GM21576 (cell line): Measurements from ENCODE around the gene RDH5.

Experiments
- ATAC-seq: cut with Tn5 transposase; IDR thresholded peaks from one replicate; pipeline ENCODE4 v1.9.1; 2021; ENCODE audit warnings: mild to moderate bottlenecking, moderate library complexity; ENCODE audit not compliant: unreplicated experiment

RDH5 gene

DNA sequence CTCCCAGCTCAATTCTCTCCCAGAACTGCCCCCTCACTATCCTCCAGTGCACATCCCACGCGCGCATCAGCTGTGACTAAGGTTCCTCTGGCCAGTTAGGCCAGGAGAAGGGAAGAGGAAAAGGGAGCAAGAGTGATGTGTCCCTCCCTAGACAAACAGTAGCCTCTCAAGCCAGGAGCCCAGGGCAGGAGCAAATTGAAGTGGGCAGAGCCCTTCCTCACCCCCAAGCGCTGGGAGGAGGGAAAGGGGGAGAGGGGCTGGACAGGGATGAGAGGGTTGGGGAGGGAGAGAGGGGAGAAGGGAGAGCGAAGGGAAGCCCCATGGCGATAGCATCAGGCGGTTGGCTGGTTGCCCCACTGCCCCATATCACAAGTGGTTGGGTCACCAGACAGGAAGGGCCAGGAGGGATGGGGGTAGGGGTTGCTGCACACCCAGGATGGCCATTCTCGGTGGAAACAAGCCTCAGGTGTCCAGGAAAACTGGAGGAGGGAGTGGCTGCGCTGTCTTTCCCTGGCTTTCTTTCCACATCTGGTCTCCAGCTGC lies 7.5 kb downstream of the RDH5 start:
- ATAC-seq: no peak

DNA sequence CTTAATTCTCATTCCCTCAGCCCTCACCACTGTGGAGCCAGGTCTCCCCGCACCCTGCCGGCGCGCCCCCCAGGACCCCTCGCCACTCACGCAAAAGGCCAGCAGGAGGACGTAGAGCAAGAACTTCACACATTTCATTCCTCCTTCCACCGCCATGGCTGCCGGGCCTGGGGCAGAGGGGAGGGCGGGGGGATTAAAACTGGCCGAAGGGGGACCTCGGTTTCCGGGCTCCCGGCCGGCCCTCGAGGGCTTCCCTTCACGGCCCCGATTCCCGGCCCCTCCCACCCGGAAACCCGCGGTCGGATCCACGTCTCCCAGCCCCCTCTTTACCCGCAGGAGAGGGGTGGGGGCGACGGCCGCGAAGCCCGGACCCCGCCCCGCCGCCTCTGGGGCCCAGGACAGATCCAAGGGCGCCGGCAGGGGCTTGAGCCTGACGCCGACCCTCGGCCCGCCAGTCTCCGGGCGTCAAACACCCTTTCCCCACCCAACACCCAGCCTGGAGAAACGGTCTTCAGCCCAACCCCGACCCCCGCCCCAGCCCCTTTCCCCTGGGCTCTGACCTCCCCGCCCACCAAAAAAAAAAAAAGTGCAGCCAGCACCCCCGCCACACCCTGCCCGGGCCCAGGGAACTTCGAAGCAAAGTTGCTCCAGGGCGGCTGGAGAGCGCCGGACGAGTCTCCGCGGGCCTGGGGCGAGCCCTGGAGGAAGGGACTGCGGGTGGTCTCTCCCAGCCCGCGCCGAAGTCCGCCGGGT lies 8.2 kb downstream of the RDH5 start:
- ATAC-seq: peak; percentile 7

DNA sequence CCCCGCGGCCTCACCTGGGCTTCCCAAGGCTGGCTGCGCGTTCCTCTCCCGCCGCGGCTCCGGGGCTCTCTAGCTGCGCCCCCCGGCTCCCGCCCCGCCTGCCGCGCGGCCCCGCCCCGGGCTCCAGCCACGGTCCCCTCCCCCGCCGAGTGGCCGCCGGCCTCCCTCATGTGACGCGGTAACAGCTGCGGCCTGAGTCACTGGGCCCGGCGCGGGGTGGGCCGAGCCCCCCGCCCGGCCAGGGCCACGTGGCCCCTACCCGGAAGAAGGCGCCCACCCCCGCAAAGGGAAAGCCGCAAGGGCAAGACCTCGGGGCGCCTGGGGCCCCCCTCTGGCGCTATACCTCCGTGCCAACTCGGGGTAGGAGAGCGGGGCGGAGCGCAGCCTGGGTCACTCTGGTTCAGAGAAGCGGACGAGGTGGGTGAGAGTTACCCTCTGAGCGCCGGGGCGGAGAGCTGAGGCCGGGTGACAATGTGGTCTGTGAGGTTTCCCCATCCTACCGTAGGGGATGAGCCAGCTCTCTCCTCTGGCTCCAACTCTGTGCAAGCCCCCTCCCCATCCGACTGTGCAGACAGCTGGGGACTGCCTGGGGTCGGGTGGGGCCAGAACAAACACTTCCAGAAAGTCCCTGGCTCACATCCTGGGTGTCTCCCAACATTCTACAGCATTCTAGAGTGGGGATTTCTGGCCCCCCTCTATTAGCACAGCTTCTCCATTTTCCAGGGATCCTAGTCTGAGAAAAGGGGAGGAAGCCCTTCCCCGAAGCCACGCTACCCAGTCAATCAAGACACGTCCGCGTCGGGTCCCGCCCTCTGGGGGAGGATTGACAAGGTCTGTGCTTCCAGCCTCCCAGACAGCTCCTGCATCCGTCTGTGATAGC lies 9.0 kb downstream of the RDH5 start, which contains the start of gene CD63:
Gene CD63, minus strand, starts transcription at position 71 of the 880 bp plus-strand sequence. CDS start 668 bp downstream, outside the sequence.
- peak; percentile 68 for ATAC-seq

DNA sequence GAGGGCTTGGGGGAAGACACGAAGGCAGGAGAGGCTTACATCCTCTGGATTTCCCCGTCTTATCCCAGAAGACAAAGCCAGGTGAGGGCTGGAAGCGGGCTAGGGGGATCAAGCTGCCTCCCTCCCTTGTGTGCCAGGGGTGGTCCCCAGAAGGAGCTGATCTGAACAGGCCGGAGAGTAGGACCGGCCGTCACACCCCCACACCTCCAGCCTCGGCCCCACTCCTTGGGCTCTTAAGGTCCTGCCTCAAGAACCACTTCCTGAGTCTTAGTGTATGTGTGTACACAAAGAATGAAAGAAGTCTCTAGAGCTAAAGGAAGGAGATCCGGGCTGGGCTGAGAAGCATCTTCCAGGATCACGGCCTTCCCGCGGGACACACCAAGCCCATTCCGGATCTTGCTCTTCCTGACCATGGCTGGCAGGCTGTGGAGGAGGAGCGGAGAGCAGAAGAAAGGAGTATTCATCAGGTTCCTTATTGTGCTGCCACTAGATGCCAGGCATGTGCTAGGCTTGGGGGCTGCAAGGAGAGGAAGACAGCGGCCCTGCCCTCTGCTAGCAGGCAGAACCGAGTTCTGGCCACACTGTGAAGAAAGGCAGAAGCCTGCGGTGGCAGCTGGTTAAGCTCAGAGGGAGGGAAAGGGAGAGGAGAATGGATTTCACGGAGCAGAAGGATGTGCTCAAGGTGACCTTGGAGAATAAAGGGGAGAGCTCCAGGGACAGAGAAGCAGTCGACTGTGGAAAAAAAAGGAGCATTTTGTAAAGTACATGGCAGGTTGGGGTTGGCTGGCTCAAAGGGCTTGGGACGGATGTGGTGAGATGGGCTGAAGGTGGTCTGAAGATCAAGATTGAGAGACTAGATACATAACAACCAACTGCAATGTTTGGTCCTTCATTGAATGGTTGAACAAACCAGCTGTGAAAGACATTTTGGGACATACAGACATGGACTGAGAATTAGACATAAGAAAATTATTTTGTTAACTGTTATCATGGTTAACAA lies 9.9 kb downstream of the RDH5 start:
- ATAC-seq: peak; percentile 31

DNA sequence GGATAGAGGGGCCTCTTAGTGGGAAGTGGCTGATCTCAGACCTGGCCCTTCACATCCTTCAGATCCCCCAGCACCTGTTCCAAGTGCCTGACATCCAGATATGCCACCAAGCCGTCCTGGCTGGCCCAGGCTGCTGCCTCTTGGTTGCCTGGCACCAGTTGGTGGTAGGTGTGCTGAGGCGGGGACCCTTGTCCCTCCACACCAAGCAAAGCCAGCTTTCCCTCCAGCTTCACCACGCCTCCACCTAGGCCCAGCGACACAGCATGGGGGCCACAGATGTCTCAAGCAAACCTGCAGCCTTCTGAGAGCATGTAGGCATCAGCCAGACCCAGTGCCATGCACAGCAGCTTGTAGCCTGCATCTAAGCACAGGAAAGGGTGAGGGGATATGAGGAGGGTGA lies 12.1 kb downstream of the RDH5 start:
- no peak for ATAC-seq

DNA sequence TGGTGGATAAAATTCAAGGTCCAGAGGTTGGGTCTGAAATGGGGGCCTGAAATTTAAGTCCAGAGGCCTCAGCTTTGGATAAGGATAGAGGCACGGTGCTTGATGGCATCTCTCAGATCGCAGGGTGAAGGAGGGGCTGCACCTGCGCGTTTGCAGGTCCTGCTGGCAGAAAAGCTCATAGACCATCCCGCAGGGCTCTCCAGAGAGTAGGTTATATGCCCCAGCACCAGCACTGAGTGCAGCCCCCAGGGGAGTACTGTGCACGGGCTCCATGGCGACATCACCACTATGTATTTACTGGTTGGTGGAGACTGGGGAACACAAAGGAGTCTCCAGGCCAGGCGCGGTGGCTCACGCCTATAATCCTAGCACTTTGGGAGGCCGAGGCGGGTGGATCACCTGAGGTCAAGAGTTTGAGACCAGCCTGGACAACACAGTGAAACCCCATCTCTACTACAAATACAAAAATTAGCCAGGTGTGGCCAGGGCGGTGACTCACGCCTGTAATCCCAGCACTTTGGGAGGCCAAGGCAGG lies 12.9 kb downstream of the RDH5 start:
- ATAC-seq: no peak

DNA sequence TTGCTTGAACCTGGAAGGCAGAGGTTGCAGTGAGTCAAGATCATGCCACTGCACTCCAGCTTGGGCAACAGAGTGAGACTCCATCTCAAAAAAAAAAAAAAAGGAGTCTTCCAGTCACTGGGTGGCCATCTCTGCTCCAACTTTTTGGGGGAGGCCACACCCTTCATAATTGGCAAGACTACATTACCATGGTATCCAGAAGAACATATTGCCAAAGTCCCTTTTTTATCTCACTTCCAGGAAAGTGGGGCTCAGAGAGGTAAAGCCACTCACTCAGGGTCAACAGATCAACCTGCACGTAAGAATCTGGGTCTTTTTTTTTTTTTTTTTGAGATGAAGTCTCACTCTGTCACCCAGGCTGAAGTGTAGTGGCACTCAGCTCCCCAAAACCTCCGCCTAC lies 13.7 kb downstream of the RDH5 start:
- ATAC-seq: no peak

DNA sequence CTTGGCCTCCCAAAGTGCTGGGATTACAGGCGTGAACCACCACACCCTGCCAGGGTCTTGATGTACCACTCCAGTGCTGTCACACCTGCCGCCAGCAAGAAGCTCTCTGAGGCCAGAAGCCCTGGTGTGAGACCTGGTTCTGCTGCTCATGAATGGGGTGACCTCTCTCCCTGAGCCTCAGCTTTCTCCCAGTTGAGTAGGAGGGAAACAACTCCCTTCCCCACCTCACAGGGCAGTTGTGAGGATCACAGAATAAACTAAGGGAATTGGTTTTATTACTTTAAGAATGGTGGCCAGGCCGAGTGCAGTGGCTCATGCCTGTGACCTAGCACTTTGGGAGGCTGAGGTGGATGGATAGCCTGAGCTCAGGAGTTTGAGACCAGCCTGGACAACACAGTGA lies 14.4 kb downstream of the RDH5 start:
- no peak for ATAC-seq

DNA sequence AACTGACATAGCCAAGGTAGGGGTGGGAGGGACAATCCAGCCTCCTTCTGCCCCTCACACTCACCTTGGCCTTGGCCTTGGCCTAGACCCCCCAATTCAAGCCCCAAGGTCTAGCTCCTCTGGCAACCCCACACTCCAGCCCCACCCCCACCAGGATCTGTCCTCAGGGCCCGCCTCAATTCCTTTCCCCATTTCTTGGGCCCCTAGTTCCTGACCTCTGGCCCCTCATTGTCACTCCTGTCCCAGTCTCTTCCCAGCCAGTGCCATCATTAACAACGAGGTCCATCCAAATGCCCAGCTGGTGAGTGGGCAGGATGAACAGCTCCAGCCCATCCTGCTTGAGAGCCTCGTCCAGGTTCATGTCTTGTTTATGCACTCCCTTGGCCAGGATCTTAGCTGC lies 15.9 kb downstream of the RDH5 start:
- no peak for ATAC-seq

DNA sequence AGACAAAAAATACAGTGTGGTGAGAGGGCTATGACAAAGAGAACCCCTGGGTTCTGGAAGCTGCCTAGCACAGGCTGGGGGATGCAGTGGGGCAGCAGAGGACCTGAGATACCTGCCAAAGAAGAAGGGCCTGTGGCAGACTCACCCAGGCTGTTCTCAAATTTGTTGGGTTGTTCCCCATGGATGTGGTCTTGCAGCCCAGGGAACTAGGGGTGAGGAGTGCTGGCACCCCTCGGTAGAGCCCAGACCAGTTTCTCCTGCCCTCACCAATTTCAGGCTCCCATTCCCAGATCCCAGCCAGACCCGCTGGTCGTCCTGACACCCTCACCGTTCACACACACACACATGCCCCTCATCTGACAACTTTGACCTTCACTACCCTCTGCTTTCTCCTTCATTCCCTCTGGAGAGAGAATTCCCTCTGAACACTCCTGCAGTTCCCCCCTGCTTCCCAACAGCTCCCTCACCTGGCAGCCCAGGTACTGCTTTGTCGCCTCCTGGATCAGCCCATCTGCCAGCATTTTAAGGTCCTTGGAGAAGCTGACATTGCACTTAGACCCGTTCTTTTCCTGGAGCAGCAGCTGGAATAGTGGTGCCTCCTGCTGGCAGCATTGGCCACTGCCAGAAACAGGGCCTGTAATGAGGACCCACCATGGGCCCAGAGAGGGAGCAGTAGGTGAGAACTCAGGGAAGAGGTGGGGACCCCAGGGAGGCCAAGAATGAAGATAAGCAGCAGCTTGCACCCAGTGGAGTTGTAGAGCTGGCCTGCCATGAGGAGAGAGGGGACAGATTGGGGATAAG lies 16.8 kb downstream of the RDH5 start:
- ATAC-seq: peak; percentile 43

DNA sequence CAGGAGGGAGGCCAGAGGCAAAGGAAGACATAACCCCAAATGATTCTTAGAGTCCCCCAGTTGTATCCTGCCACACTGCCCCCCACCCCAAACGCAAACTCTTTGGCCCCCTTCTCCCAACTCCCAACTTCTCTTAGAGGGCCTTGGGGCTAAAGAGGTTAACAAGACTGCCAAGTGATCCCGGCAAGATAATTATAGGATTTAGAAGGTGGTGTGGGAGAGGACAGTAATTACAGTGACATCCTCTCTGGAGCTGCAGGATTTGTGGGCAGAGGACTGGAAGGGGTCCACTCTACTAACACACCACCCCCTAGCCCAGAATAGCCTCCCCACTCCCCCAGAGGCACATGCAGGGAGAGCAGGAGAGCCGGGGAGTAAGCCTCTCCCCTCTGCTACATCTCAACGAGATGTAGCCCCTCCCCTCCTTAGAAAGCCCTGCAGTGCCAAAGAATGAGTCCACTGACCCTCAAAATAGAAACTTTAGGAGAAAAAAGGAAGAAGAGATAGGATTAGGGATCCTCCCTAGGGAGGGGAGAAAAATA lies 17.5 kb downstream of the RDH5 start:
- no peak for ATAC-seq

DNA sequence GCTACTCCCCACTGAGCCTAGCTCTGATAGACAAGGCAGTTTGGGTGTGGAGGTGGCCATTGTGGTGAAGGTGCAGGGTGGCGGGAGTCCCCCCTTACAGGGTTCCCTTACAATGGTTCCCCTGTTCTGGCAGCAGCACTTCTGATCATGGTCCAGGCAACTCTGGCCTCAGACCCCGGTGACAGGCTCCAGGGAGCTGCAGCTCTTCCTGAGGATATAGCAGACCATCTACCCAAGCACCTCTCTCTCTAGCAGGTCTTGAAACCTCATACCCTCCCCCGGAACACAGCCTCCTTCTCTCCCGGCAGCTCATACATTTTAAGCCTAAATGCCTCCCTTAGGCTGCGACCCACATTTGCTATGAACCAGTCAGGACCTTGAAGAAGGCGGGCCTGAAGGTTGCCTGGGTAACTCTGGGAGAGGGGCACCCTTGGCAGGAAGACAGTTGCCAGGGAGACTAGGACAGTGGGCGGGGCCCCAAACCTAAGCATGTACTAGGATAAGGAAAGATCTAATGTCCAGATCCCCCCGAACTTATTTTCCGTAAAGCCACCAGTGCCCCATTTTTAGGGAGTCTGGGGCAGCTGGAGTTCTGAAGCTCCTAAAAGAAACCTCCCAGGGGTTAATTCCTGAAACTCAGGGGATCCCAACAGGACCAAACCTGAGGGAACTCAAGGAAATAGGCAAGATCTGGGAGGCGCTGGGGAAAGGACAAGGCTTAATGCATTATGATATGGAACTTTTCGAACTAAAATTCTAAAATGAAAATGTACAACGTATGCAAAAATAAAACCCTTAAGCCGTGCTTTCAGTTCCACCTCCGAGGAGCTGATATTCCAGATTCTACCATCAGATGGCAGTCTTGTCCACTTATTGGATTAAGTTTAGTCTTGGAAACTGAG lies 18.2 kb downstream of the RDH5 start:
- peak; percentile 86 for ATAC-seq

DNA sequence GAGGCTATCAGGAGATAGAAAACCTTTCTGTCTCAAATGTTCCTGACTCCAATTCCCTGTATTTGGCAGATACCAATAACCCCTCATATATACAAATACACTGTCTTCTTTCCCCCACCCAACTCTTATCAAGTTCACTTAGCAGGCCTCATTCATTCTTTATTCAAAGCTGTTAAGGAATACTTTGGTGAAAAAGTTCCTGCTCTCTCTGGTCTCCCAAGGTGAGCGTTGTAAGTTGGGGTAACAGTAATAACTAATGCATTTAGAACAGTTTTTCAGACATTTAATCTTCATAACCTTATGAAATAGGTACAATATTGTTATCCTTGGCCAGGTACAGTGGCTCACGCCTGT lies 18.8 kb downstream of the RDH5 start:
- no peak for ATAC-seq

DNA sequence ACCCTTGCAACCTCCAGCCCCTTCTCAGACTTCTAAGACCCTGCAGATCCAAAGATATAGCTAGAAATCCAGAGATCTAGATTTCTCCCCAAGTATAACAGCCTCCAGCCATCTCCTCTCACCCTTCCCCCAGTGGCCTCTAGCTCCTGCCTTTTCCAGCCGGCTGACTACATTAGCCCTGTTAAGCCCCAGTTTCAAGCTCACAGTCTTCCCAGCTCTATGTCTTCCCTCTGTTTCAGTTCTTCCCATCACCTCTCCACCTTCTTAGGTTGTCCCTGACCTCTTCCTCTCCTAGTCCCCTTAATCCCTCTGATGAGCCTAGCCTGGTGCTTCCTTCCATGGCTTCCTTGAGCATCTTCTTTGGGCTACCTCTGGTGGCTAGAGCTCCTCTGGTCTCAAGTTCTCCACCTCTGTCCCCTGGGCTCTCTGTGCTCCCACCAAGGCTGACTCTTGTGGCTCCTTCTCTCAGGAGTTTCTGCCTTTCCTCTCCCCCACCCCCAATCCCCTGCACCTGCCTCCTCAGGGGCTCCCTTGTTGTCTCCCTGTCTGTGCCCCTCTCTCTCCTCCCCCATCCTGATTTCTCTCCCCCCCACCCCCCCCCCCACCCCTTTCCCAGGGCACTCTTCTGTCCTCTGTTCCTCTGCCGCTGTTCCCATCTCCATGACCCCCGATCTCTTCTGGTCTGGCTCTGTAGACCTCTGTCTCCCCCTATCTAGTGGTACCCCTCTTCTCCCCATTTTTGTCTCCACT lies 21.9 kb downstream of the RDH5 start:
- ATAC-seq: no peak

DNA sequence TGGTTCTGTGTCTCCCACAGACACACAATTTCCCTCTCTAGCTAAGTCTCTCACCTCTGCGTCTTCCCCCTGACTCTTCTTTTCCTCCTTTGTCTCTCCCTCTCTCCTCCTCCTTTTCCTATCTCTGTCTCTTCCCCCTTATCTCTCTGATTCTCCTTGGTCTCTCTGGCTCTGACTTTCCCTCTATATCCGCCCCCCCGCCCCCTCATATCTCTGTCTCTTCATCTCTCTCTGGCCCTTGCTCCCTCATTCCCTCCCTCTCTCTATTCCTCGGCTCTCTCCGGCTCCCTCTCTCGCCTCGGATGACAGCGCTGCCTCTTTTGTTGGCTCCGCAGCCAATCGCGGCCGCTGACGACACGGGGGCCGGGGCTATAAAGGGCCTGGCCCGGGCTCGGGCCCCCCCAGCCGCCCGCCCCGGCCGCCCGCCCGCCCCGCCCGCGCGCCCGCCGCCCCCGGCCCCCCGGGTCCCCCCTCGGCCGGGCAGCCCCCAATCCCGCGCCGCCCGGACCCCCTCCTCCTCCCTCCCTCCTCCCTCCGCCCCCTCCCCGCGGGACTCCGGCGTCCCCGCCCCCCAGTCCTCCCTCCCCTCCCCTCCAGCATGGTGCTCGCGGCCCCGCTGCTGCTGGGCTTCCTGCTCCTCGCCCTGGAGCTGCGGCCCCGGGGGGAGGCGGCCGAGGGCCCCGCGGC lies 22.7 kb downstream of the RDH5 start, which contains the start of gene GDF11:
Gene GDF11, plus strand, starts transcription at position 404 of the 687 bp plus-strand sequence. Its CDS starts 195 bp downstream, at position 599.
- peak; percentile 29 for ATAC-seq

DNA sequence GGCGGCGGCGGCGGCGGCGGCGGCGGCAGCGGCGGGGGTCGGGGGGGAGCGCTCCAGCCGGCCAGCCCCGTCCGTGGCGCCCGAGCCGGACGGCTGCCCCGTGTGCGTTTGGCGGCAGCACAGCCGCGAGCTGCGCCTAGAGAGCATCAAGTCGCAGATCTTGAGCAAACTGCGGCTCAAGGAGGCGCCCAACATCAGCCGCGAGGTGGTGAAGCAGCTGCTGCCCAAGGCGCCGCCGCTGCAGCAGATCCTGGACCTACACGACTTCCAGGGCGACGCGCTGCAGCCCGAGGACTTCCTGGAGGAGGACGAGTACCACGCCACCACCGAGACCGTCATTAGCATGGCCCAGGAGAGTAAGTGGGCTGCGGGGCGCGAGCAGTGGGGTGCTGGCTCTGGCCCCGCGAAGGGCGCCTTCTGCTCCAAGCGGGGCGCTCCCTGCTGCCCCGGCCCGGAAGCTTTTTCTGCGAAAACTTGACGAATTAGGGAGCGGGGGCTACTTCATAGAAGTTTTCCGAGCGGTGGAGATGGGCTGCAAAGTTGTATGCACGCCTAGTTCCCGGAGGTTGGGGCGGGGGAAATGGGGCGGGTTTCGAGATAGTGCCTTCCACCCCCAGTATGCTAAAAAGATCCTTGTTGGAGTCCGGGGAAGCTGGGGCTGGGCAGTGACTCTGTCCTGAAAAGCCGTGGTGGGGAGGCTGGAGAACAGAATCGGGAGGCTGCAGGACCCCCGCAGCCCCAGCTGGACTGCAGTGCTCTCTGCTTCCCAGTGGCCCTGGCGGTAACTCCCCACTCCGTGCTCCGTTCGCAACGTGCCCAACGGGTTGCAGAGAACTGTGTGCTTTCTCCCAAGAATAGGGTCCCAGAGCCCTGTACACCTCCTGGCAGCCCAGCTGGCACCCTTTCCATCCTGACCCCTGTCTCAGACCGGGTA lies 23.5 kb downstream of the RDH5 start:
- ATAC-seq: peak; percentile 37
